IMR-90 (cell line): Measurements from ENCODE around the gene PPIB. TPM values are rescaled to one million over a fixed set of nuclear protein-coding genes. Genes with fewer than 3 reads are reported as not detected.

Source experiments
- ATAC-seq: fragments of 200-7000 bp; cut with Tn5 transposase; 2 replicates; pipeline ENCODE4 v1.9.1; 2020; ENCODE audit warnings: low read depth, mild to moderate bottlenecking, moderate library complexity
- BruUV-seq: library from RNA; stranded (reverse); fragments of 400-500 nt; replicated peaks from 2 replicates; lab custom pipeline; 2021; lab: Mats Ljungman, UMichigan
- CTCF ChIA-PET: fragments of 300-600 bp; formaldehyde crosslinking; extraction: SDS; loops from one replicate; lab custom pipeline; 2021; ENCODE audit warnings: antibody characterized with exemption; lab: Yijun Ruan, JAX
- POLR2A ChIA-PET: fragments of 300-600 bp; sonication (Branson Sonifier 250); formaldehyde crosslinking; loops from one replicate; lab custom pipeline; 2022; ENCODE audit warnings: antibody characterized with exemption; ENCODE audit not compliant: unreplicated experiment; lab: Charles Lee
- DNase-seq: peaks from one replicate; pipeline ENCODE4 v3.0.0; 2013
- H2AFZ ChIP-seq: replicated peaks from 2 replicates; pipeline ENCODE3; 2013; ENCODE audit warnings: low read length, mild to moderate bottlenecking; ENCODE audit not compliant: poor library complexity
- H2AK5ac ChIP-seq: 2 replicates; pipeline ENCODE4 v1.6.1; 2013; ENCODE audit warnings: low read depth, low read length, inconsistent platforms
- H2AK9ac ChIP-seq: replicated peaks from 2 replicates; pipeline ENCODE3; 2013; ENCODE audit warnings: mild to moderate bottlenecking, low read depth, low read length, moderate library complexity; ENCODE audit not compliant: poor library complexity
- H2BK120ac ChIP-seq: 2 replicates; pipeline ENCODE4 v1.6.1; 2013; ENCODE audit warnings: low read depth, low read length, inconsistent platforms
- H2BK15ac ChIP-seq: 3 replicates; pipeline ENCODE4 v1.6.1; 2013; ENCODE audit warnings: low read depth, low read length, inconsistent platforms
- H2BK20ac ChIP-seq: 2 replicates; pipeline ENCODE4 v1.6.1; 2013; ENCODE audit warnings: low read depth, mild to moderate bottlenecking, inconsistent platforms, low read length, moderate library complexity
- H2BK5ac ChIP-seq: 2 replicates; pipeline ENCODE4 v1.6.1; 2013; ENCODE audit warnings: mild to moderate bottlenecking, low read depth, low read length, inconsistent platforms; ENCODE audit not compliant: poor library complexity, severe bottlenecking
- H3K14ac ChIP-seq: replicated peaks from 2 replicates; pipeline ENCODE4 v1.6.1; 2013; ENCODE audit warnings: low read depth, low read length, inconsistent platforms
- H3K18ac ChIP-seq: 2 replicates; pipeline ENCODE4 v1.6.1; 2013; ENCODE audit warnings: low read depth, low read length, control low read depth
- H3K23ac ChIP-seq: 2 replicates; pipeline ENCODE4 v1.6.1; 2013; ENCODE audit warnings: low read depth, low read length, inconsistent platforms
- H3K27ac ChIP-seq: 2 replicates; pipeline ENCODE4 v1.5.1; 2013; ENCODE audit warnings: mild to moderate bottlenecking, control low read depth, low read length; ENCODE audit not compliant: insufficient read depth
- H3K27me3 ChIP-seq: 2 replicates; pipeline ENCODE4 v1.6.1; 2013; ENCODE audit warnings: low read length; ENCODE audit not compliant: control insufficient read depth, insufficient read depth
- H3K36me3 ChIP-seq: 2 replicates; pipeline ENCODE4 v1.6.1; 2013; ENCODE audit warnings: low read length, mixed read lengths; ENCODE audit not compliant: control insufficient read depth, insufficient read depth
- H3K4ac ChIP-seq: 2 replicates; pipeline ENCODE4 v1.6.1; 2013; ENCODE audit warnings: low read depth, low read length, inconsistent platforms
- H3K4me1 ChIP-seq: 2 replicates; pipeline ENCODE4 v1.6.1; 2013; ENCODE audit warnings: low read length, mixed read lengths; ENCODE audit not compliant: control insufficient read depth, insufficient read depth
- H3K4me2 ChIP-seq: 2 replicates; pipeline ENCODE4 v1.6.1; 2013; ENCODE audit warnings: low read depth, mild to moderate bottlenecking, control low read depth, low read length, moderate library complexity
- H3K4me3 ChIP-seq: 2 replicates; pipeline ENCODE4 v1.5.1; 2013; ENCODE audit warnings: low read depth, mild to moderate bottlenecking, control low read depth, low read length, moderate library complexity; ENCODE audit not compliant: insufficient read depth
- H3K56ac ChIP-seq: 2 replicates; pipeline ENCODE4 v1.6.1; 2013; ENCODE audit warnings: low read length, inconsistent platforms; ENCODE audit not compliant: insufficient read depth; ENCODE audit errors: extremely low read depth
- H3K79me1 ChIP-seq, 2 experiments: 2 replicates each; pipeline ENCODE4 v1.6.1; 2013; ENCODE audit warnings: low read length in 2 of 2, inconsistent platforms in 1 of 2, low read depth in 1 of 2
- H3K9ac ChIP-seq: 2 replicates; pipeline ENCODE4 v1.6.1; 2013; ENCODE audit warnings: low read depth, low read length, control low read depth
- H3K9me1 ChIP-seq: 2 replicates; pipeline ENCODE4 v1.6.1; 2013; ENCODE audit warnings: low read length, inconsistent platforms; ENCODE audit not compliant: insufficient read depth
- H3K9me3 ChIP-seq: 2 replicates; pipeline ENCODE4 v1.6.1; 2013; ENCODE audit warnings: low read length; ENCODE audit not compliant: control insufficient read depth, insufficient read depth
- H4K20me1 ChIP-seq: 2 replicates; pipeline ENCODE4 v1.6.1; 2013; ENCODE audit warnings: low read length, inconsistent platforms; ENCODE audit not compliant: insufficient read depth
- H4K5ac ChIP-seq: 2 replicates; pipeline ENCODE4 v1.6.1; 2013; ENCODE audit warnings: mild to moderate bottlenecking, low read depth, low read length, control low read depth
- H4K8ac ChIP-seq, 2 experiments: 2 replicates each; pipeline ENCODE4 v1.6.1; 2013; ENCODE audit warnings: low read depth in 2 of 2, low read length in 2 of 2, control low read depth in 1 of 2, inconsistent platforms in 1 of 2
- H4K91ac ChIP-seq: 2 replicates; pipeline ENCODE4 v1.6.1; 2013; ENCODE audit warnings: low read depth, low read length, inconsistent platforms; ENCODE audit not compliant: insufficient read depth
- BHLHE40 ChIP-seq: fragments of 150-350 bp; IDR thresholded peaks from 2 replicates; pipeline ENCODE4 v1.6.1; 2016; ENCODE audit warnings: mild to moderate bottlenecking, low read depth, low read length
- CTCF ChIP-seq: conservative IDR thresholded peaks from 2 replicates; pipeline ENCODE4 v1.5.1; 2012; ENCODE audit warnings: mild to moderate bottlenecking, low read depth, low read length, improper control_type of control experiment
- MAZ ChIP-seq: IDR thresholded peaks from 2 replicates; pipeline ENCODE4 v1.6.1; 2012; ENCODE audit warnings: low read depth, mild to moderate bottlenecking, low read length, improper control_type of control experiment, moderate library complexity, borderline replicate concordance
- MXI1 ChIP-seq: IDR thresholded peaks from 2 replicates; pipeline ENCODE4 v1.6.1; 2012; ENCODE audit warnings: low read depth, mild to moderate bottlenecking, low read length, moderate library complexity, borderline replicate concordance
- RCOR1 ChIP-seq: IDR thresholded peaks from 2 replicates; pipeline ENCODE4 v1.6.1; 2012; ENCODE audit warnings: mild to moderate bottlenecking, low read length, improper control_type of control experiment; ENCODE audit not compliant: insufficient replicate concordance
- RFX5 ChIP-seq: IDR thresholded peaks from 2 replicates; pipeline ENCODE4 v1.8.0; 2012; ENCODE audit warnings: low read depth, mild to moderate bottlenecking, low read length, moderate library complexity
- SMC3 ChIP-seq: fragments of 150-350 bp; IDR thresholded peaks from 2 replicates; pipeline ENCODE4 v1.6.1; 2016; ENCODE audit warnings: low read depth, mild to moderate bottlenecking, antibody characterized with exemption, low read length, moderate library complexity
- USF2 ChIP-seq: fragments of 150-350 bp; IDR thresholded peaks from 2 replicates; pipeline ENCODE4 v1.6.1; 2017; ENCODE audit warnings: mild to moderate bottlenecking, antibody characterized with exemption, low read length, low read depth
- WGBS, 2 experiments: methylation state at CpG; one replicate each; pipeline versions ENCODE4 v1.1.5 to v1.1.7; 2013; ENCODE audit warnings: missing lambda C conversion rate in 2 of 2; ENCODE audit not compliant: insufficient read length in 1 of 2; ENCODE audit errors: extremely low coverage in 2 of 2; 5-methylcytosine and 5-hydroxymethylcytosine counted together
- dilution Hi-C: fragments of 300-500 bp; cut with HindIII; formaldehyde crosslinking; loops from one replicate; pipeline ENCODE4 v1.14.3; 2018; ENCODE audit warnings: low sequenced_read_pairs; ENCODE audit not compliant: unreplicated experiment
- in situ Hi-C: fragments of 300-500 bp; cut with MboI; formaldehyde crosslinking; loops from 3 replicates; pipeline ENCODE4 v1.14.3; 2019; ENCODE audit warnings: low sequenced_read_pairs, inconsistent platforms, mixed read lengths
- intact Hi-C: fragments of 100-400 bp; cut with micrococcal nuclease; formaldehyde crosslinking; loops from 2 replicates; pipeline ENCODE4 v1.10.0; 2022
- polyA plus RNA-seq, 3 experiments: library from polyadenylated mRNA; depleted of rRNA; stranded (reverse); fragments of >200 nt; gene quantifications; 2 replicates each; pipeline ENCODE4 v1.2.3, GENCODE V29; 2012; ENCODE audit warnings: low replicate concordance in 1 of 3
- total RNA-seq: library from RNA; depleted of rRNA; stranded (reverse); fragments of >200 nt; gene quantifications from 2 replicates; pipeline ENCODE4 v1.2.3, GENCODE V29; 2012

PPIB gene
- total and polyA plus RNA-seq, 2 of the 4 experiments (the other 2 are of a cell fraction) = 1,358 to 1,682 TPM

GRCh38 chr15:64152507-64153387 lies 10.1 kb downstream of the PPIB start:
- Histone ChIP-seq H2AK5ac (no peak overlapping the region), H3K18ac (no peak overlapping the region), H2BK15ac (no peak overlapping the region), H3K14ac (no peak overlapping the region), H4K91ac (no peak overlapping the region), H3K4me1 (peaks cover 2% of the 10 kb centered on the region; the same call in 1 of the 2 replicates), H3K23ac (peak overlapping the region; percentile 3; the same call in 1 of the 2 replicates), H2AK9ac (peak overlapping the region; percentile 18), H4K5ac (no peak overlapping the region), H3K4me3 (no peak overlapping the region), H3K9me3 (no peaks in the 10 kb centered on the region), H2BK5ac (no peak overlapping the region), H3K4ac (no peak overlapping the region), H4K8ac (no peak overlapping the region), H4K20me1 (peaks cover 38% of the 10 kb centered on the region), H3K36me3 (peaks cover 32% of the 10 kb centered on the region), H2BK20ac (no peak overlapping the region), H3K56ac (no peak overlapping the region), H2AFZ (peak overlapping the region; percentile 55), H3K27ac (no peak overlapping the region), H3K79me1 (peaks cover 7% of the 10 kb centered on the region in 2 experiments; a peak in 3 of 4 replicates), H2BK120ac (no peak overlapping the region), H3K9me1 (peaks cover 3% of the 10 kb centered on the region; the same call in 1 of the 2 replicates), H3K4me2 (no peak overlapping the region; the same call in 1 of the 2 replicates), H3K27me3 (peaks cover 15% of the 10 kb centered on the region), H3K9ac (no peak overlapping the region)
- ChIA-PET POLR2A (interaction anchor here (1.7 kb wide), 1 partner anchor 10 kb away, joined by 7 read pairs; the partner anchor contains the start of gene PPIB), CTCF (interaction anchor here (0.6 to 1.3 kb wide), 4 partner anchors 9 to 437 kb away, joined by 3 to 5 read pairs (median 4); partner anchors contain the start of gene PPIB)
- dilution Hi-C loops = no loop called here
- no peak for ATAC-seq
- no peak for DNase-seq
- in situ Hi-C loops = no loop called here
- intact Hi-C loops = no loop called here
- no TSS peak for BruUV-seq
- 29% methylated on average over 16 of the region's 27 CpGs; no CpG with 5 or more reads in 1 of the 2 experiments for WGBS, 2 experiments
- no peak for TF ChIP-seq MAZ
- TF ChIP-seq SMC3 = no peak
- no peak for TF ChIP-seq CTCF
- TF ChIP-seq BHLHE40 = no peak
- no peak for TF ChIP-seq MXI1
- no peak for TF ChIP-seq RCOR1
- TF ChIP-seq USF2 = no peak
- no peak for TF ChIP-seq RFX5
